Dedifferentiated amniotic fluid mesenchymal stem cell (primary cell): ENCODE data around the gene EDAR.

Source experiments
- DNase-seq: peaks from one replicate; pipeline ENCODE4 v3.0.0-alpha.2; 2016; ENCODE audit errors: extremely low spot score

Gene EDAR

GRCh38 chr2:108940156-108940555 is 48.9 kb downstream of the EDAR start:
- DNase-seq, result no peak

- DNase-seq, result no peak
These were observed 50.8 kb downstream of the EDAR start for GRCh38 chr2:108938077-108938710.

GRCh38 chr2:108937367-108938017 is 51.5 kb downstream of the EDAR start:
- no peak for DNase-seq

- no peak for DNase-seq
These were observed 52.2 kb downstream of the EDAR start for GRCh38 chr2:108936866-108937265.

- no peak for DNase-seq
These were observed 52.8 kb downstream of the EDAR start for GRCh38 chr2:108936076-108936864.

GRCh38 chr2:108935271-108935741 is 53.7 kb downstream of the EDAR start:
- DNase-seq, result no peak

- DNase-seq, result no peak
These were observed 54.3 kb downstream of the EDAR start for GRCh38 chr2:108934583-108935245.

GRCh38 chr2:108934151-108934550 is 54.9 kb downstream of the EDAR start:
- DNase-seq, result no peak

GRCh38 chr2:108933691-108934117 is 55.3 kb downstream of the EDAR start:
- no peak for DNase-seq

GRCh38 chr2:108932736-108933332 is 56.2 kb downstream of the EDAR start:
- DNase-seq, result no peak

- DNase-seq, result no peak
These were observed 57.6 kb downstream of the EDAR start for GRCh38 chr2:108931372-108931771.

- no peak for DNase-seq
These were observed 59.1 kb downstream of the EDAR start for GRCh38 chr2:108929807-108930425.

GRCh38 chr2:108928660-108929377 is 60.2 kb downstream of the EDAR start:
- no peak for DNase-seq

GRCh38 chr2:108927936-108928659 is 60.9 kb downstream of the EDAR start:
- peak; percentile 59 for DNase-seq

GRCh38 chr2:108927405-108927804 is 61.6 kb downstream of the EDAR start:
- no peak for DNase-seq

- no peak for DNase-seq
These were observed 62.2 kb downstream of the EDAR start for GRCh38 chr2:108926561-108927380.

- DNase-seq, result no peak
These were observed 63.3 kb downstream of the EDAR start for GRCh38 chr2:108925735-108926134.

- DNase-seq, result no peak
These were observed 63.7 kb downstream of the EDAR start for GRCh38 chr2:108925286-108925685.
